H1 (cell line): ENCODE data around the gene RCHY1. TPM values are rescaled to one million over a fixed set of nuclear protein-coding genes. Genes with fewer than 3 reads are reported as not detected.

ENCODE experiments used
- CTCF ChIA-PET: fragments of 300-600 bp; sonication (Branson Sonifier 250); formaldehyde crosslinking; loops from one replicate; lab custom pipeline; 2021; ENCODE audit not compliant: partially characterized antibody; lab: Charles Lee
- POLR2A ChIA-PET: fragments of 300-600 bp; sonication (Branson Sonifier 250); formaldehyde crosslinking; loops from one replicate; lab custom pipeline; 2021; ENCODE audit warnings: inconsistent platforms; ENCODE audit not compliant: partially characterized antibody; lab: Charles Lee
- DNase-seq, 2 experiments: peaks; one replicate each; pipeline versions ENCODE4 v3.0.0 to v3.0.0-alpha.2; 2010 to 2022; ENCODE audit warnings: low spot score in 2 of 2, low read depth in 1 of 2, mixed read lengths in 1 of 2
- FAIRE-seq: peaks from 2 replicates; lab custom pipeline; 2011; peaks lifted over from hg19 to GRCh38; lab: Jason Lieb, UNC
- H2AFZ ChIP-seq: 2 replicates; pipeline ENCODE4 v1.8.1; 2012; ENCODE audit warnings: low read length, inconsistent platforms
- H2AK5ac ChIP-seq: 2 replicates; pipeline ENCODE4 v1.6.1; 2013; ENCODE audit warnings: low read depth, low read length
- H2BK120ac ChIP-seq: replicated peaks from 2 replicates; pipeline ENCODE3; 2013; ENCODE audit warnings: low read depth, low read length, inconsistent platforms
- H2BK12ac ChIP-seq: 2 replicates; pipeline ENCODE4 v1.6.1; 2013; ENCODE audit warnings: low read depth, low read length
- H2BK15ac ChIP-seq: 2 replicates; pipeline ENCODE4 v1.6.1; 2013; ENCODE audit warnings: low read length
- H2BK20ac ChIP-seq: 2 replicates; pipeline ENCODE4 v1.6.1; 2013; ENCODE audit warnings: low read length
- H2BK5ac ChIP-seq: 2 replicates; pipeline ENCODE4 v1.6.1; 2013; ENCODE audit warnings: low read depth, low read length
- H3K14ac ChIP-seq: 2 replicates; pipeline ENCODE4 v1.6.1; 2013; ENCODE audit warnings: inconsistent platforms; ENCODE audit not compliant: insufficient read length
- H3K18ac ChIP-seq: 2 replicates; pipeline ENCODE4 v1.6.1; 2013; ENCODE audit warnings: low read length; ENCODE audit errors: extremely low read depth
- H3K23ac ChIP-seq: 2 replicates; pipeline ENCODE4 v1.6.1; 2013; ENCODE audit warnings: inconsistent platforms; ENCODE audit not compliant: insufficient read length
- H3K23me2 ChIP-seq: 2 replicates; pipeline ENCODE4 v1.6.1; 2013; ENCODE audit warnings: low read depth, low read length
- H3K27ac ChIP-seq: 2 replicates; pipeline ENCODE4 v1.6.1; 2011; ENCODE audit warnings: low read depth, low read length, inconsistent platforms
- H3K27me3 ChIP-seq, 4 experiments: replicated peaks in 1 of 4; 1 replicate in 1 of 4; 2 replicates in 3 of 4; pipeline versions ENCODE4 v1.6.1 to v1.8.1; 2011 to 2013; ENCODE audit warnings: low read length in 3 of 4, mild to moderate bottlenecking in 3 of 4, inconsistent platforms in 2 of 4, mixed read lengths in 2 of 4, moderate library complexity in 1 of 4; ENCODE audit not compliant: control insufficient read depth in 3 of 4, insufficient read depth in 3 of 4; ENCODE audit errors: extremely low read depth in 1 of 4
- H3K36me3 ChIP-seq, 4 experiments: 2 replicates each; pipeline versions ENCODE4 v1.6.1 to v1.8.1; 2011 to 2013; ENCODE audit warnings: mild to moderate bottlenecking in 4 of 4, low read length in 3 of 4, moderate library complexity in 2 of 4, control low read depth in 1 of 4, inconsistent platforms in 1 of 4; ENCODE audit not compliant: insufficient read depth in 4 of 4, control insufficient read depth in 2 of 4
- H3K4ac ChIP-seq: replicated peaks from 2 replicates; pipeline ENCODE3; 2013; ENCODE audit warnings: low read length, low read depth, mixed read lengths, inconsistent platforms; ENCODE audit not compliant: insufficient read length
- H3K4me1 ChIP-seq, 4 experiments: replicated peaks in 1 of 4; 1 replicate in 1 of 4; 2 replicates in 3 of 4; pipeline versions ENCODE4 v1.6.1 to v1.8.1; 2011 to 2013; ENCODE audit warnings: low read length in 3 of 4, inconsistent platforms in 2 of 4, mixed read lengths in 1 of 4; ENCODE audit not compliant: insufficient read depth in 4 of 4, control insufficient read depth in 3 of 4
- H3K4me2 ChIP-seq, 2 experiments: 2 replicates each; pipeline versions ENCODE4 v1.6.1 to v1.8.1; 2011 to 2013; ENCODE audit warnings: low read depth in 2 of 2, low read length in 2 of 2, control low read depth in 1 of 2, inconsistent platforms in 1 of 2, mild to moderate bottlenecking in 1 of 2; ENCODE audit not compliant: insufficient read depth in 1 of 2
- H3K4me3 ChIP-seq, 4 experiments: fragments of 200-600, 300-600 bp in 1 of 4; sonication (generic), shearing (Covaris generic), sonication (Bioruptor Twin) in 1 of 4; 2 replicates each; pipeline versions ENCODE4 v1.5.1 to v1.8.1; 2011 to 2016; ENCODE audit warnings: low read length in 4 of 4, low read depth in 3 of 4, control low read depth in 2 of 4, inconsistent platforms in 2 of 4, mild to moderate bottlenecking in 2 of 4, mixed read lengths in 1 of 4, moderate library complexity in 1 of 4; ENCODE audit not compliant: insufficient read depth in 2 of 4; ENCODE audit errors: extremely low read depth in 1 of 4
- H3K56ac ChIP-seq: replicated peaks from 2 replicates; pipeline ENCODE3; 2013; ENCODE audit warnings: low read depth, mild to moderate bottlenecking, mixed read lengths, low read length, inconsistent platforms; ENCODE audit not compliant: insufficient read length
- H3K79me1 ChIP-seq: 2 replicates; pipeline ENCODE4 v1.6.1; 2013; ENCODE audit warnings: low read depth, low read length, control low read depth
- H3K79me2 ChIP-seq, 2 experiments: 2 replicates each; pipeline versions ENCODE4 v1.6.1 to v1.8.1; 2012 to 2013; ENCODE audit warnings: low read length in 2 of 2, mild to moderate bottlenecking in 2 of 2, inconsistent platforms in 1 of 2; ENCODE audit not compliant: insufficient read depth in 2 of 2, control insufficient read depth in 1 of 2
- H3K9ac ChIP-seq, 4 experiments: replicated peaks in 1 of 4; 1 replicate in 1 of 4; 2 replicates in 3 of 4; pipeline versions ENCODE4 v1.6.1 to v1.8.1; 2011 to 2013; ENCODE audit warnings: low read depth in 3 of 4, low read length in 3 of 4, control low read depth in 2 of 4, mild to moderate bottlenecking in 2 of 4, moderate library complexity in 2 of 4, inconsistent platforms in 1 of 4; ENCODE audit errors: extremely low read depth in 1 of 4
- H3K9me3 ChIP-seq, 2 experiments: 2 replicates each; pipeline versions ENCODE4 v1.6.1 to v1.8.1; 2012 to 2013; ENCODE audit warnings: mild to moderate bottlenecking in 2 of 2, moderate library complexity in 2 of 2, control low read depth in 1 of 2, inconsistent platforms in 1 of 2, low read depth in 1 of 2, low read length in 1 of 2, mixed read lengths in 1 of 2; ENCODE audit not compliant: insufficient read depth in 2 of 2
- H4K20me1 ChIP-seq, 2 experiments: replicated peaks in 1 of 2; 2 replicates each; pipeline versions ENCODE3 to v1.8.1; 2011 to 2013; ENCODE audit warnings: inconsistent platforms in 2 of 2, low read length in 2 of 2, mild to moderate bottlenecking in 1 of 2; ENCODE audit not compliant: insufficient read depth in 2 of 2, control insufficient read depth in 1 of 2
- H4K5ac ChIP-seq: 2 replicates; pipeline ENCODE4 v1.6.1; 2013; ENCODE audit warnings: low read length, low read depth, mixed read lengths, inconsistent platforms; ENCODE audit not compliant: insufficient read length
- H4K8ac ChIP-seq: 2 replicates; pipeline ENCODE4 v1.8.0; 2013; ENCODE audit warnings: mild to moderate bottlenecking, moderate library complexity, low read length, inconsistent platforms; ENCODE audit not compliant: insufficient read depth; ENCODE audit errors: extremely low read depth
- H4K91ac ChIP-seq: replicated peaks from 2 replicates; pipeline ENCODE3; 2013; ENCODE audit warnings: low read length, mixed read lengths, inconsistent platforms; ENCODE audit not compliant: insufficient read length
- CTBP2 ChIP-seq: IDR thresholded peaks from 2 replicates; pipeline ENCODE4 v1.7.0; 2011; ENCODE audit warnings: borderline replicate concordance, mild to moderate bottlenecking, moderate library complexity, mixed read lengths, low read length; ENCODE audit not compliant: insufficient read depth, insufficient read length
- GABPA ChIP-seq: IDR thresholded peaks from 2 replicates; pipeline ENCODE4 v1.6.1; 2011; ENCODE audit warnings: mild to moderate bottlenecking, low read length, moderate library complexity, borderline replicate concordance; ENCODE audit not compliant: insufficient read depth
- GTF2F1 ChIP-seq: IDR thresholded peaks from 2 replicates; pipeline ENCODE4 v1.6.1; 2012; ENCODE audit warnings: low read depth, low read length, improper control_type of control experiment, borderline replicate concordance
- NRF1 ChIP-seq: IDR thresholded peaks from 2 replicates; pipeline ENCODE4 v1.6.1; 2011; ENCODE audit warnings: mild to moderate bottlenecking, low read depth, low read length, improper control_type of control experiment
- POLR2AphosphoS5 ChIP-seq: IDR thresholded peaks from 2 replicates; pipeline ENCODE4 v1.6.1; 2011; ENCODE audit warnings: low read depth, low read length
- RAD21 ChIP-seq, 2 experiments: IDR thresholded peaks in 1 of 2; conservative IDR thresholded peaks in 1 of 2; 2 replicates each; pipeline ENCODE4 v1.6.1; 2011; ENCODE audit warnings: low read depth in 2 of 2, low read length in 2 of 2, improper control_type of control experiment in 1 of 2, inconsistent platforms in 1 of 2, mild to moderate bottlenecking in 1 of 2, moderate library complexity in 1 of 2
- SIN3A ChIP-seq, 2 experiments: IDR thresholded peaks in 1 of 2; conservative IDR thresholded peaks in 1 of 2; 2 replicates each; pipeline ENCODE4 v1.6.1; 2011 to 2012; ENCODE audit warnings: low read length in 2 of 2, improper control_type of control experiment in 1 of 2, low read depth in 1 of 2, mild to moderate bottlenecking in 1 of 2
- SIRT6 ChIP-seq: IDR thresholded peaks from one replicate; pipeline ENCODE4 v1.7.1; 2012; ENCODE audit warnings: low read length, inconsistent platforms
- SP2 ChIP-seq: IDR thresholded peaks from 2 replicates; pipeline ENCODE4 v1.6.1; 2012; ENCODE audit warnings: mild to moderate bottlenecking, low read length, inconsistent platforms
- SP4 ChIP-seq: IDR thresholded peaks from 2 replicates; pipeline ENCODE4 v1.6.1; 2012; ENCODE audit warnings: low read length, inconsistent platforms
- WGBS, 2 experiments: shearing (Covaris generic) in 1 of 2; methylation state at CpG; one replicate each; pipeline versions ENCODE4 v1.1.6 to v1.1.7; 2013 to 2015; ENCODE audit warnings: low lambda C conversion rate in 2 of 2, mixed read lengths in 2 of 2, inconsistent platforms in 1 of 2, low coverage in 1 of 2, missing lambda C conversion rate in 1 of 2; ENCODE audit not compliant: insufficient replicate concordance in 2 of 2, insufficient coverage in 1 of 2, insufficient read length in 1 of 2; ENCODE audit errors: extremely low coverage in 1 of 2, missing lambda C conversion rate in 1 of 2; 5-methylcytosine and 5-hydroxymethylcytosine counted together
- polyA plus RNA-seq, 7 experiments: library from polyadenylated mRNA; depleted of rRNA in 3 of 7; stranded (reverse) in 5 of 7; unstranded in 2 of 7; fragments of >200 nt in 5 of 7; fragments of 200-250 nt in 2 of 7; gene quantifications; 1 replicate in 5 of 7; 2 replicates in 1 of 7; 4 replicates in 1 of 7; pipeline versions ENCODE4 v1.2.1 to v1.2.3, GENCODE V29; 2011 to 2013; ENCODE audit warnings: missing spikeins in 2 of 7, mixed read lengths in 2 of 7
- total RNA-seq: library from RNA; stranded (reverse); fragmentation: NEBNext Ultra II Directional; extraction: Animal tissue kit (Norgen Biotek cat#: 25700); gene quantifications from 2 replicates; pipeline ENCODE4 v1.2.1, GENCODE V29; 2021

RCHY1 gene
- total and polyA plus RNA-seq, 2 of the 8 experiments (the other 6 are each of a cell fraction or from before 2014, with no cell fraction given): 30.3 to 44.0 TPM

DNA sequence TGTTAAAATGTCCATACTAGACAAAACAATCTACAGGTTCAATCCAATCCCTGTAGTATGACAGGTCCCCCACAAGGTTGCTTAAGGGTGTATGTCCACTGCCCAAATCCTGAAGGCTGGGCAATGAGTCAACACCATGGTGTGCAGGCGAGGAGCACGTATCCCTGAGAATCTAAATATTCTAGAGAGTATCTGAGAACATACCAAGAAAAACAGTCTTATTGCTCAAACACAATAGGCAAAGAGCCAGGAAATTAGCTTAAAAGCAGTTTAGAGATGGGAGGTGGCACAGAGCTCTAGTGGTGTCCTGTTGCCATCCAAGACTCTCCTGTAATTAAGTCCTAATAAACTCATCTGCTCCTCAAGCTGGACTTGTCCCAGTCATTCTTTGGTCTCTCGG lies 37.0 kb downstream of the RCHY1 start:
- Histone ChIP-seq H2BK20ac (no peak overlapping the region), H3K4ac (no peak overlapping the region), H3K23me2 (no peaks in the 10 kb centered on the region), H3K56ac (no peak overlapping the region), H3K4me3 (no peak overlapping the region), H3K23ac (no peak overlapping the region), H2BK5ac (no peak overlapping the region)
- 93% methylated on average over 3 of the region's 3 CpGs; no CpG with 5 or more reads in 1 of the 2 experiments for WGBS, 2 experiments
- CTCF ChIA-PET: no interaction called here
- TF ChIP-seq CTBP2 (no peak), GTF2F1 (no peak), POLR2AphosphoS5 (no peak), SP2 (no peak), NRF1 (no peak), SIN3A (conservative IDR thresholded peaks at IDR 0.05 in 1 of 2, IDR thresholded peaks at IDR 0.05 in 1 of 2; ENCODE audit: low read depth in 1 of 2, low read length in 2 of 2) (no peak), RAD21 (IDR thresholded peaks at IDR 0.05 in 1 of 2, conservative IDR thresholded peaks at IDR 0.05 in 1 of 2; ENCODE audit: low read depth in 2 of 2, low read length in 2 of 2) (no peak), GABPA (no peak), SIRT6 (no peak), SP4 (no peak)
- TF ChIP-seq, all 59 proteins: peak for 0
- no peak overlapping the region for H2BK120ac ChIP-seq
- no peak overlapping the region for H2BK15ac ChIP-seq
- H3K27me3 ChIP-seq: no peaks in the 10 kb centered on the region
- H2BK12ac ChIP-seq: no peak overlapping the region
- POLR2A ChIA-PET: no interaction called here
- H4K91ac ChIP-seq: no peak overlapping the region
- H3K27ac ChIP-seq: no peak overlapping the region
- no peaks in the 10 kb centered on the region for H4K20me1 ChIP-seq
- no peak overlapping the region for H2AK5ac ChIP-seq
- H3K9ac ChIP-seq: no peak overlapping the region
- DNase-seq: no peak
- no peaks in the 10 kb centered on the region for H3K79me2 ChIP-seq
- H3K36me3 ChIP-seq: peaks cover 0 to 14% (median 4%) of the 10 kb centered on the region in 4 experiments; a peak in 6 of 8 replicates
- no peak overlapping the region for H2AFZ ChIP-seq
- H4K5ac ChIP-seq: no peak overlapping the region
- no peaks in the 10 kb centered on the region for H3K9me3 ChIP-seq
- H3K79me1 ChIP-seq: no peaks in the 10 kb centered on the region
- no peak overlapping the region for H3K4me2 ChIP-seq
- no peak for FAIRE-seq
- no peak overlapping the region for H3K18ac ChIP-seq
- H3K4me1 ChIP-seq: no peaks in the 10 kb centered on the region
- H3K14ac ChIP-seq: no peak overlapping the region
- H4K8ac ChIP-seq: no peak overlapping the region
